Activated naive CD4-positive, alpha-beta T cell treated with anti-CD3 and anti-CD28 coated beads, Interleukin-2, amount 50 U/mL, for 16 hours (primary cell): Measurements from ENCODE around the gene RASEF.
"Not testable (repeated sequence)": the region's sequence is repeated elsewhere in the genome, so short reads cannot be mapped to it uniquely, and the experiment has no call there.

Experiments used
- DNase-seq: peaks from one replicate; pipeline ENCODE4 v3.0.0-alpha.2; 2020

Gene RASEF

DNA sequence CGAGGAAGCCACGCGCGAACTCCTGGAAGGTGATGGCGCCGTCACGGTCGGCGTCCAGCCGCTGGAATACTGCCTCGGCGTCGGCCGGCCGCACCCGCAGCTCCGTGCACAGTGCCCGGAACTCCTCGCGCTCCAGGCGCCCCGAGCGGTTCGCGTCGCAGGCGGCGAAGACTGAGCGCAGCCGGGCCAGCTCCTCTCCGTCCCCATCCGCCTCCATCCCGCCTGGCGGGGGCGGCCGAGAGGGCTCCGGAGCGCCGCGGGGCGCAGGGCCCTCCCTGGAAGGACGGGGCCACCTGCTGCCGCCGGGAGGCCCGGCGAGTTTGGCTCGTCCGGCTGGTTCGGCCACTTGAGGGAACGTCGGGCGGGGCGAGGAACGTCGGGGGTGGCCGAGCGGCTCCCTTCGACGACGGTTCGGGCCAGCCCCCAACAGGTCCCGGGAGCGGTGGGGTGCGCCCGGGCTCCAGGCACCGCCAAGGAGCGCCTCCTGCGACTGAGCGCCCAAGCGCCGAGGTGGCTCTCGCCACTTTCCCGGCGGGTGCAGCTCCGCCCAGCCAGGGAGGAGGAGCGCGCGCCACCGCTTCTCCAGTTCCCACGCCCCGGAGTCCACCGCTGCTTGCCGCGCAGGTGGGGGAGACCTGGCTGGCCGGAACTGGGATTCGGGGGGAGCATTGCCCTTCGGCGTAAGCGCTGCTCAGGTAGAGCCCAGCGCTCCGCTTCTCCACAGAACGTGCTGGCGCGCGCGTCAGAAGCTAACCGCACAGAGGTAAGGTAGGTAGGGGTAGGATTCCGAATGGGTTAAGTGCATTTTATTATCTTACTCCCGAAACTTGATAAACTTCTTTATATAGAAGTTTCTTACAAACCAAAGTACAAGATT, at the start of gene RASEF:
Gene RASEF, minus strand, starts transcription at position 492 of the 877 bp plus-strand sequence. Its CDS starts 275 bp downstream, at position 217.
- no peak for DNase-seq

DNA sequence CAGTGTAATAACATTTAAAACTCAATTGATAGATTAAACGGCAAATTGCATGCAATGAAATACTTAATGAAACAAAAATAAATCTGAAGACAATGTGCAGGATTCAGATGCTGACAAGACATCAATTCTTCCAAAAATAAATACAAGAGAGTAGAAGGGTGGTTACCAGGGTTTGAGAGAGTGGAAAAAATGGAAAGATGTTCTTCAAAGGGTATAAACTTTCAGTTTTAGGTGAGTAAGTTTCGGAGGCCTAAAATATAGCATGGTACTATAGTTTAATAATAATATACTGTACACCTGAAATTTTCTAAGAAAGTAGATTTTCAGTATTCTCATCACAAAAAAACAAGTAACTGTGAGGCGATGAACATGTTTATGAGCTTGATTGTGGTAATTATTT, 48.2 kb upstream of the RASEF start:
- no peak for DNase-seq

DNA sequence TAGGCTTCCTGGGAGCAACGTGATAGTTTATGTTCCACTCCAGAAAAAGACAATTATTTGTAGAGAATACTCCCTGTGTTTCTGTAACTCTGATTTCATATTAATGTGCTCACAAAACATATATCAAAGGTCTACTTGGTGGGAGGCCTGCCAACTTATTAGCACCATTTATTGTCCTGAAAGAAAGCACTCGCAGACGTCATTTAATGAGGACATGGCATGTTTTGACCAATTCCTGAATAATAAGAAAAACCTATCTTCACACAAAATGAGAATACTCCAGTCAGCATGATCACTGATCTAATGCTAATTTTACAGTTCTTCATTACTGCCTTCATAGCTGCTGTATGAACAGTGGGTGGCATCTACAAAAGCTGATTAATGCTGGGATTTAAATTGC, 46.4 kb upstream of the RASEF start:
- no peak for DNase-seq

DNA sequence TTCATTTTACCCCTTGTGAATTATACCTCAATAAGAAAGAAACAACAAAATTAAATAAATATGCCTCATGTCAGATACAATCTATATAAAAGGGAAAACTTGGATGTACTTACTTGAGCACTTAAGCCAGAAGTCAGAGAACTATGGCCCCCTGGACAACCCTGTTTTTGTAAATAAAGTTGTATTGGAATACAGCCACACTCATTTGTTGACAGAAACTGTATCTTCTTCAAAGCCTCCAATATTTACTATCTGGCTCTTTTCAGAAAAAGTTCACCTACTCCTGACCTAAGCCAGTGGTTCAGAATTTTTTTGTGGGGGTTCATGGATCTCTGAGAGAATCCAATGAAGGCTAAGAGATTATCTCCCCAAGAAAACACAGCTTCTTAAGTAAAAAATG, 45.3 kb upstream of the RASEF start:
- DNase-seq = no peak

DNA sequence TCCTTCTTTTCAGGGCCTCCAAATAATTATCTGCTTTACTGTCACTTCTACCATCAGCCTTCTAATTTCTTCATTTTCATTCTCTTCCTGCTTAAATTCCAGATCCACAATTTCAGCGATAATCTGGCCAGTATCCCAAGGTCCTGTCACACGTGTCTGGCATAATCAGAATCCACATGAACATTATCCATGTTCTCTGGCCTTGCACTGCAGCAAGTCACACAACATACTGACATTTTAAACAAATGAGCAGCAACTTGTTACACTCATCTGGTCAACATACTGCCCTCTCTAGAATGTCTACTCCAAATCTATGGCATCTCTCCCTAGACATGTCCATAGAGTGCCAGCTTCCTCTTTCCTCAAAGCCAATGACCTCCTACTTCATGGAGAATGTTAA, 43.8 kb upstream of the RASEF start:
- DNase-seq = no peak

DNA sequence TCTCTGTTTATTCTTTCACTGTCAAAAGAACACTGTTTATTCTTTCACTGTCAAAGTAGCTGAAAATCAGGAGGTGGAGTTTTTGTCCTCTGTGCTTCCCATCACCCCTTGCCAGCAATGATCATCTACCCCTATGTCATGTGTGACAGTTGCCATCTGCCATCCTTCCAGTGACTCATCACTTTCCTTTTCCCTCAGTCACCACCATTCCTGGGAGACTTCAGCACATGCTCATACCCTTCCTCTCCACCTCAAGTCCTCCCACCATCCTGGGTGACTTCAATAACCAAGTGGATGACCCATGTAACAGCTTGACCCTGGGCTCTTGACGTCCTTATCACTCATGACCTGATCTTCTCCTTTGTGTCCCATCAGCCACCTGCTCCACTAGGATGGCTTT, 43.3 kb upstream of the RASEF start:
- no peak for DNase-seq

DNA sequence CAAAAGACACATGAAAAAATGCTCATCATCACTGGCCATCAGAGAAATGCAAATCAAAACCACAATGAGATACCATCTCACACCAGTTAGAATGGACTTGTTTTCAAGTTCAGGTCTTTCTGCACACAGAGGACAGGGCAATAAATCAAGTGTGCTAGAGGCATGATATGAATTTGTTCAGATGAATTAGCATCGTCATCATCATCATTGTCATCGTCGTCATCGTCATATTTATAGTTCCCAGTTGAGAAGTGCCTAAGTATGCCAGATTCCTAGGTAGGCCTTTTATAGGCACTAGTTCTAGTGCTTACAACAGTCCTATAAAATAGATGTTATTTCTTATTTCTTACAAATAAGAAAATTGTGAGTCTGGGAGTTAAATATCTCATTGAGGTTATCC, 34.7 kb upstream of the RASEF start:
- DNase-seq = no peak

DNA sequence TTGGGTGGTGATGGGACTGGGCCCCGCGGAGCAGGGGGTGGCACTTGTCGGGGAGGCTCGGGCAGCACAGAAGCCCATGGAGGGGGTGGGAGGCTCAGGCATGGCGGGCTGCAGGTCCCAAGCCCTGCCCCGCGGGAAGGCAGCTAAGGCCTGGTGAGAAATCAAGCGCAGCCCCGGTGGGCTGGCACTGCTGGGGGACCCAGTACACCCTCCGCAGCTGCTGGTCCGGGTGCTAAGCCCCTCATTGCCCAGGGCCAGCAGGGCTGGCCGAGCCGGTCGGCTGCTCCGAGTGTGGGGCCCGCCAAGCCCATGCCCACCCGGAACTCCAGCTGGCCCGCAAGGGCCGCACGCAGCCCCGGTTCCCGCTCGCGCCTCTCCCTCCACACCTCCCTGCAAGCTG, 30.4 kb upstream of the RASEF start:
- DNase-seq = not testable (repeated sequence)

DNA sequence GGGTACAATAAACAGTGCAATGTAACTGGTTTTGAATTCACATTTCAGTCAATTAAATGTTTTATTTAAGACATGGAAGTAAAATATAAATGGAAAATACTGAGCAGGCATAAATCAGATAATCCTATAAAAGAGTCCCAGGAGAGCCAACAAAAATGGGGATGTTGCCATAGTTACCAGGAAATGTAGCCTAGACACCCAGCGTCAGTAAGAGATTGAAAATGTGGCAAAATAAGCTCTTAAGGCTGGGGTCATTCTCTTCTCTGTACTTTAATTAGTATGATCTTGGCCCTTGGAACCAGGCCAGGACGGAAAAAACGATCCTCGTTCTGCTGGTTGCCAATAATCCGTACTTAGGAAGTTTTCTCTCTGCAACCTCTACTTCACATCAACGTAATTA, 18.9 kb upstream of the RASEF start:
- DNase-seq = no peak

DNA sequence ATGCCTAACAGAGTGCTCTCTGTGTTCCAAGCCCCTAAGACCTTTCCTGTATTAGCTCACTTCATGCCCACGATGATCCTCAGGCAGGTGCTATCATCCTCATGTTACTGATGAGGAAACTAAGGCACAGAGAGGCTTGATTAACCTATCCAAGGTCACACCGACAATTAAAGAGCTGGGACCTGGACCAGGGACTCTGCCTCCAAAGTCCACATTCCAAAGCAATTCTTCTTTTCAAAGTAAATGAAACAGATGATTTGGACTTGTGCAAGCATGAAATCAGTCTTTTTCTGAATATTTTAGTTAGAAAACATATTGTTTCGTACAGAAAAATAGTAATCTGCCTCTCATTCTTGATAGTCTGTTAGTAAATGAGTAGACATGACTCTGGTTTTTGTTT, 18.1 kb upstream of the RASEF start:
- no peak for DNase-seq

DNA sequence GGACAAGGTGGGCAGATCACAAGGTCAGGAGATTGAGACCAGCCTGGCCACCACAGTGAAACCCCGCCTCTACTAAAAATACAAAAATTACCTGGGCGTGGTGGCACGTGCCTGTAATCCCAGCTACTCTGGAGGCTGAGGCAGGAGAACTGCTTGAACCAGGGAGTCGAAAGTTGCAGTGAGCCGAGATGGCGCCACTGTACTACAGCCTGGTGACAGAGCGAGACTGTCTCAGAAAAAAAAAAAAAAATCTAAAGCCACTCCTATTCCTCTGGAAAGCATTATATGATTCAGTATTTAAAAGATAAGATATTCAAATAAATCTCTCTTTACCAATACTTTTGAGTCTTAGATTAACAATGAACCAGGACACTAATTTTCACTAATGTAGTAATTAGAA, 13.0 kb upstream of the RASEF start:
- DNase-seq = not testable (repeated sequence)

DNA sequence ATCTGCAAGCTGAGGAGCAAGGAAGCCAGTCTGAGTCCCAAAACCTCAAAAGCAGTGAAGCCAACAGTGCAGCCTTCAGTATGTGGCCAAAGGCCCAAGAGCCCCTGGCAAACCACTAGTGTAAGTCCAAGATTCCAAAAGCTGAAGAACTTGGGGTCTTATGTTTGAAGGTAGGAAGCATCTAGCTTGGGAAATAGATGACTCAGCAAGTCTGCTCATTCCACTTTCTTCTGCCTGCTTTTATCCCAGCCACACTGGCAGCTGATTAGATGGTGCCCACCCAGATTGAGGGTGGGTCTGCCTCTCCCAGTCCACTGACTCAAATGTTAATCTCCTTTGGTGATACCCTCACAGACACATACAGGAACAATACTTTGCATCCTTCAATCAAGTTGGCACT, 9.6 kb upstream of the RASEF start:
- DNase-seq = not testable (repeated sequence)

DNA sequence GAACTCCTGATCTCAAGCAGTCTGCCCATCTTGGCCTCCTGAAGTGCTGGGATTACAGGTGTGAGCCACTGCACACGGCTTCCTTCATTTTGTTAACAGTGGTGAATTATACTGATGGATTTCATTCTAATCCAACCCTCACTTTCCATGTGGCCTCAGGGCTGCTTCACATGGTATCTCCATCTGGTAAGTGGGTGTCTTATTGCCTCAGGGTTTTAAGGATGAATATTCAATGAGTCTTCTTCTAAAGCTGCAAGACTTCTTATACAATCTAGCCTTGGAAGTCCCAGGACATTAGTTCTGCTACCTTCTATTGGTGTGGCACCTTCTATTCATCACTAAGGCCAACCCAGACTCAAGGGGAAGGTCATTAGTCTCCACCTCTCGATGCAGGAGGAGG, 8.7 kb upstream of the RASEF start:
- no peak for DNase-seq

DNA sequence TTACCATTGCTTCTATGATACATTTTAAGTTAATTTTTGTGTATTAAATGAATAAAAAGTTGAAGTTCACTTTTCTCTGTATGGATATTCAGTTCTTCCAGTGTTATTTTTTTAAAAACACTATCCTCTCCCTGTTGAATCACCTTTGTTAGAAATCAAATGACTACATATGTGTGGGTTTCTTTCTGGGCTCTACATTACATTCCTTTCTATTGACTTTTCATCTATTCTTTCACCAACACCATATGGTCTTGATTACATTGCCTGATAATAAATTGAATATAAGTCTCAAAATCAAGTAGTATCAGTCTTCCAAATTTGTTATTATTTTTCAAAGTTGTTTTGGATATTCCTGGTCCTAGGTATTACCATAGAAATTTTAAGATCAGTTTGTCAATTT, 7.3 kb upstream of the RASEF start:
- no peak for DNase-seq

DNA sequence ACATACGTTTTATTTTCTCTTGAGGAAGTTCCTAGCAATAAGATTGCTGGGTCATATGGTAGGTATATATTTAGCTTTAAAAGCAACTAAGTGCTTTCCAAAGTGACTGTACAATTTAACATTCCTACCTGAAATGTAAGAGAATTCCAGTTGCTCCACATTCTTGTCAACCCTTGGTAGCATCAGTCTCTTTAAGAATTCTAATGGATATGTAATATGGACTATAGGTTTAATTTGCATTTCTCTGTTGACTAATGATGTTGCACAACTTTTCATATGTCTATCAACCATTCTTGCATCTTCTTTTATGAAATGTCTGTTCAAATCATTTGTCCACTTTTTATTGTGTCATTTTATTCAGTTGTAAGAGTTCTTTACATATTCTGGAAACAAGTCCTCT, 6.7 kb upstream of the RASEF start:
- DNase-seq = no peak

DNA sequence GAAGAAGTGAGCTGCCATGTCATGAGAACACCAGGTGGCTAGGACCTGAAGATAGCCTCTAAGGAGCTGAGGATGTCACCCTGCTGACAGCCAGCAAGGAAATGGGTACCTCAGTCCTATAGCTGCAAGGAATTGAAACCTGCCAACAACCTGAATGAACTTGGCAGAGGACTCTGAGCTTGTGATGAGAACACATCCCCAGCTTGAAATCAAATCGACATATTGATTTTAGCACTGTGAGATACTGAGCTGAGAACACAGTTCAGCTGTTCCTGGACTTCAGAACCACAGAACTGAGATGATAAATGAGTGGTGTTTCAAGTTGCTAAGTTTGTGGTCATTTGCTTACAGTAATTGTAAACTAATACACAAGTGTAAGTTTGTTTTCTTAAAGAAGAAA, 5.5 kb upstream of the RASEF start:
- no peak for DNase-seq

DNA sequence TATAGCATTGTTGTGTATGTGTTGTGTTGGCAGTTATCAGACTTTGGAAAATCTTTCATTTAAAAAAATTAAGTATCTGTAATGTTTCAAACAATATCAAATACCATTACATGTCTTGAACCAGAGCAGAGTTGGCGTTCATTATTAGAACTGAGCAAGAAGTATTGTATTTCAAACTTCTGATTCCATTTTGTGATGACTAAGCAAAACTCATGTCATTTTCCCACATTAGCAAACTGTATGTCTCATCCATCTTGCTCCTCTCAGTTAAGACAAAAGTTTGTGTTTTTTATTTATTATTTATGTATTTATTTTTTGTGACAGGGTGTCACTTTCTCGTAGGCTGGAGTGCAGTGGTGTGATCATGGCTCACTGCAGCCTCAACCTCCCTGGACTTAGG, 4.6 kb upstream of the RASEF start:
- DNase-seq = no peak

DNA sequence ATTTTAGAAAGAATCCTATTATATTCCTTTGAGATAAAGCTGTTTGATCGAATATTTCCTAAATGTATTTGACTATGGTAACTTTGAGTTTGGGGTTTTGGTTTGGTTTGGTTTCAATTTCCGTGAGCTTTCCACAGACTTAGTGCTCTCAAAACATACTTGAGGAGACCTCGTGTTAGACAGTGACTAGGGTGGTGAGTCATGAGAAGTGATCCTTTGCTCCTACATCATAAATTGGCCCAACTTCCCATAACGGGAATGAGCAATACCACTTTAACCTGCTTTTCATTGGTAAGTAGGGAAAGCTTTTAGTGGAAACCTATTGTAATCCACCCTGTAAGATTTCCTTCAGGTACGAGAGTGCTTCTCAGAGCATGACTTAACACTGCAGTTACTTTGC, 3.8 kb upstream of the RASEF start:
- DNase-seq = no peak

DNA sequence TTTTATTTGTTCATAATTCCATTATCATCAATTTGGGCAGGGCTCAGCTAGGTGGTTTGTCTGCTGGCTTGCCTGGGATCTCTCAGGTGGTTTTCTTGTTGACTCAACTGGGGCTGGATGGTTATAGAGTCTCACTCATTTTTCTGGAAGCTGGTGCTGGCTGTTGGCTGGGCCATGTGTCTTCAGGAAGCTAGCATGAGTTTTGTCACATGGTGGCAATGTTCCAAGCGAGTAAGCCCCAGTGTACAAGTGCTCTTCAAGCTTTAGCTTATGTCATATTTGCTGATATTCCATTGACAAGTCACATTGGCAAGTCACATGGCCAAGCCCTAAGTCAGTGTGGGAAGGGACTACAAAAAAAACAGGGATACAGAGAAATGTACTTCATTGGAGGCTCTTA, 2.3 kb upstream of the RASEF start:
- no peak for DNase-seq

DNA sequence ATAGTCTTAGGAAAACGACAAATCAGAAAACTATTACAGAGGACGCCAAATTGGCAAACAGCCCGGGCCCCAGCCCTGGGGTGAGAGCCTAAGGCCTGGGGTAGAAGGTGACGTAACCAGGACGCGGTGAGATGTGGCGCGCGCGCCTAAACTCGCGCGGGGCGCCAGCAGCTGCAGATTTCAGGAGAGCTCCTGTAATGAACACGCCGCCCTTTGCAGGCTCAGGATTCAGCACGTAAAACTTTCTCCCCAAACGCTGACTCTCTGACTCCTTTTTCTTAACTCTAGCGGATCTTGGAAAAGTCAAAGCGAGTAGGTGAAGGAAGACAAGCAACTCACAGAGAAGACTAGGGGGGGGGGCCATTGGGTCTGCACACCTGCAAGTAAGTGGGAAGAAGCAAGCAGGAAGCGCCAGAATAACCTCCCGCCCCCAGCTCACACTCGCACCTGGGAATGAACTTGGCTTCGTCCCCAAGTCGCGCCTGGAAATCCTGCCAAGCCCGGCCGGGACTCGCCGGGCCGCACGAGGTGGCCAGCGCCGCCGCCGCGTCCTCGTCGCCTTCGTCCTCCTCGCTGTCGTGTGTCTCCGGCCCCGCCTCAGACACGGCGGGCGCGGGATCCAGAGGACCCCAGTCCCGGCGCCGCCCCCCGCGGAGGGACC, 822 bp downstream of the RASEF start:
- no peak for DNase-seq

DNA sequence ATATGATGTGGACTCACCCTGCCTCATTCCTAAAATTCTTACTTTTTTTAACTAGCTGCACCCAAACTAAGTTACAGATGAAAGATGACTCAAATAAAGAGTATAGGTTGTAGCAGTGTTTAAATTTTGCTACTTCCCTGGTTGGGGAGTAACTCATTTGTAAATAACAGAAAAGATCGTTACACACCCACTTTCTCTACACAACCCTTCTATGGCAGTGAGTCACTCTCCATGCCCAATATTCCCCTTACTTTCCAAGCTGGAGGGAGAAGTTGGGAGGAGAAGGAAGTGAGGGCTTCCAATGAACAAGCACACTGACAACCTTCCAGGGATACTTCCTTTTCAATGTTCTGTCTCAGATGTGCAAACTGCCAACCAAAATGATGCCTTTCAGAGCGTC, 1.9 kb downstream of the RASEF start:
- DNase-seq = no peak

DNA sequence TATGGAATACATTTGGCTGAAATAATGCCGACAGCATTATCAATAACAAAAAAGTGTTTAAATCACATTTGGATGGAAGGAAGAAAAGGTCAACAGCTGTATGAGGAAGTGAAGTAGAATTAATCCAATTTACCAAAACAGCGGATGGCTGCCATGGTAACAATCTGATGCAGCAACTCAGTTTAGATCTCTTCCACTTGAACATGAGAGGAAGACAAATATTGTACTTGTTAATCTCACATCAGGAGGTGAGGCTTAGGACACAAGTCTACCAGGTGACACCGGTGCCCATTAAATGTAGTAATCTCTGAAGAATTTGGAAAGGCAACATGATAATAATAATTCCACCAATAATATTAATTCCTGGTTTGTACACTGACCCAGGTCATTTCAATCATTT, 2.4 kb downstream of the RASEF start:
- no peak for DNase-seq

DNA sequence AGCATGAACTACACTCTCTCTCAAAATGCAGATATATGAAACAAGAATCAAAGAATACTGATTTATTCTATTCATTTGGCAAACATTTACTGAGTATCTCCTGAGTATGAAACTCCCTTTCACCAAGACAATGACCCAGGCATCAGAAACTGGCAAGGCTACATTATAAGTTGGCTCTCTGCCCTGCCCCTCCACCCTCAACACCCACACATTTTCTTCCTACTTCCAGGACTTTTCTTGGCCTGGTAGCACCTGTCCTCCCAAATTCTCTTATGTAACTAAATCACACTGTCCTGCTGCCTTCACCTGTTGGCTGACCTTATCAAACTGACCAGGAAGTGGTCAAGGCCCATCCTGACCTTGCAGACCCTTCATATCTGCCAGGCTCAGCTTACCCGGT, 3.5 kb downstream of the RASEF start:
- DNase-seq = no peak

DNA sequence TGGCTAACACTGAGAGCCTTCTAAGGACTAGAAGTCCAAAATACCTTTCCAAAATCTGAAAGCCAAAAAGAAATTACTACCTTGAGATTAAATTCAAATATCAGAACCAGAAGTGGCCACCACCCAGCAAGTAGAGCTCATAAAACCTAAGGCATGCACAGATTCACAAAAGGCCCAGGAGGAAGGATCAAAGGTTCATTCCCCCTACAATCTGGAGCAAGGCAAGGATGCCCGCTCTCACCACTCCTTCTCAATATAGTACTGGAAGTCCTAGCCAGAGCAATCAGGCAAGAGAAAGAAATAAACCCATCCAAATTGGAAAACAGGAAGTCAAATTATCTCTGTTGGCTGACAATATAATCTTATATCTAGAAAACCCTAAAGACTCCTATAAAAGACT, 6.0 kb downstream of the RASEF start:
- DNase-seq = no peak

DNA sequence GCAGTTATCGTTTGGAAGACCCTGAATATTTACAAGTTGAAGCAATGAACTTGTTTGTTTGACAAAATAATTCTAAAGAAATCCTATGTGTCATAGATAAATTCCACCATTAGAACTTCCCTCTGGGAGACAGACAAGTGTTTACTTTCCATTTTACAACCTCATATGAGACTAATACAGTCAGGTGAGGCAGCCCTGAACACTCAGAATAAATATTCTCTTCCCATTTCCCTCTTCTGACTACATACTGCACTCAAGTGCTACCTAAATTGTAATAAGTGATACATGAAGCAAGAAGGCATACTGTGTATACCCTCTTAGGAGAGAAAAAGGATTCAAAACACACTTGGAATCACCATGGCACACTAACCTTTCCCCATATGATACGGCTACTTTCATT, 6.8 kb downstream of the RASEF start:
- DNase-seq = no peak
